Stimulated activated CD4-positive, alpha-beta T cell treated with anti-CD3 and anti-CD28 coated beads, Interleukin-2, amount 100 ng/mL, for 24 hours (primary cell): ENCODE data around the gene POLQ.
A peak's percentile ranks its signal among the peaks of the same experiment; 100 is the strongest.
"Not testable (repeated sequence)": the region's sequence is repeated elsewhere in the genome, so short reads cannot be mapped to it uniquely, and the experiment has no call there.

Source experiments
- DNase-seq, 2 donors: peaks; one replicate each; pipeline ENCODE4 v3.0.0-alpha.2; 2020

POLQ gene

DNA sequence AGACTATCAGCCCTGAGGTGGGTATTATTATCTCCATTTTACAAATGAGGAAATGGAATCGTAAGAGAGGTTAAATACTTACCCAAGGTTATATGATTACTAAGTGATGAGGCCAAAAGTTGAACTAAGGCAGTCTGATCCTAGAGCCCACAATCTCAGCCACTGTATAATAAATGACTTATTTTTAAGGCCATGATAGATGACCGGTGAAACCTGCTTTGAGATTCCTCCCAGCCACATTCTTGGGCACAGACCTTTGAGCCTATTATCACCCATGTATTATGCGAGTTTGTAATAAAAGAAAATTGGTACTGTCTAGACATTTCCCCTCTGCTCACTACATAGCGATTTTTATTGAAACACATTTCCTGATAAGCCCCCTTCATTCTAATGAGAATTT, 37.4 kb downstream of the POLQ start:
- DNase-seq, result no peak

DNA sequence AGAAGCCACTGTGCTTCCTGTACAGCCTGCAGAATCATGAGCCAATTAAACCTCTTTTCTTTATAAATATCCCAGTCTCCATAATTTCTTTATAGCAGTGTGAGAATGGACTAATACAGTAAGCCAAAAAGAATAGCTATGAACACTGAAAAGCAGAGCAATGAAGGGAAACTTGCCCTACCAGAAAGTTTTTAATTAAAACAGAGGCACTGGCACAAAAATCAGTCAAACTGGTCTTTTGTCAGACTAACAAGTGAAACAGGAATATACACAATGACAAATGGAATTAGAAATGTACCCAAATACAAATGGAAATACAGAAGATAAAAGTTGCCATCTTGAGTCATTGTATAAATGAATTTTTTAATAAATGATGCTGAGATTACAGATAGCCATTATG, 40.5 kb downstream of the POLQ start:
- no peak for DNase-seq

DNA sequence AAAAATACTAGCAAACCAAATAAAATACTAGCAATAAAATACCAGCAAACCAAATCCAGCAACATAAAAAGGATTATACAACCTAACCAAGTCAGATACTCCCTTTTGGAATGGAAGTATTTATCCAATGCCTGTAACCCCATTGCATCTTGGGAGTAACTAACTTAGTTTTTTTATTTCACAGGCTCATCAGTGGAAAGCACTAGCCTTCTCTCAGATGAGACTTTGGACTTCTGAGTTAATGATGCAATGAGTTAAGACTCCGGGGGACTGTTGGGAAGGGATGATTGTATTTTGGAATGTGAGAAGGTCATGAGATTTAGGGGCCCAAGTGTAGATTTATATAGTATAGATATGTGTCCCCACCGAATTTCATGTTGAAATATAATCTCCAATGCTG, 41.2 kb downstream of the POLQ start:
- no peak for DNase-seq

GRCh38 chr3:121496786-121497185, 49.0 kb downstream of the POLQ start:
- DNase-seq, result no peak

- DNase-seq, result no peak
These were observed 52.4 kb downstream of the POLQ start for GRCh38 chr3:121493431-121493830.

GRCh38 chr3:121491683-121492320, 54.0 kb downstream of the POLQ start:
- no peak for DNase-seq

DNA sequence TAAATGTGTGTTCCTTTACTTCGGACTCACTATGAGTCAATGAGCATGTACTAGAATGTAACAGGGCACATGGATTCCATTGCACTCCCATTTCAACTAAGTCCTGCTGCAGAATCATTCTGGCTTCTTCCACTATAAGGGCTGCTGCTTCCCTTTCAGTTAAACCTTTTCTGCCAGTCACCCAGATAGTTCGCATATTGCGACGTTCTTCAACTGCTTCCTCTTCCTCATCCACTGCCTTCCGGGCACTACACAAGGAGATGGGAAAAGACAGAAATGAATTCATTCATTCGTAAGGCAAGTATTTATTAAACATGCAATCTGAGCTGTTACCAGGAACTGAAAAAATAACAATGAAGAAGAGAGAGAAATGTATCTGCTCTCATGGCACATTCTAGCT, 55.6 kb downstream of the POLQ start:
- DNase-seq, result no peak

- DNase-seq, result no peak
These were observed 57.2 kb downstream of the POLQ start for GRCh38 chr3:121488628-121489027.

- no peak for DNase-seq
These were observed 62.5 kb downstream of the POLQ start for GRCh38 chr3:121483290-121483689.

- DNase-seq, result no peak
These were observed 63.1 kb downstream of the POLQ start for GRCh38 chr3:121482660-121483059.

- no peak for DNase-seq
These were observed 64.5 kb downstream of the POLQ start for GRCh38 chr3:121481106-121481880.

- no peak for DNase-seq
These were observed 68.2 kb downstream of the POLQ start for GRCh38 chr3:121477589-121477988.

- DNase-seq, result no peak
These were observed 72.8 kb downstream of the POLQ start for GRCh38 chr3:121473001-121473400.

- no peak for DNase-seq
These were observed 78.7 kb downstream of the POLQ start for GRCh38 chr3:121467085-121467484.

- DNase-seq, result no peak
These were observed 82.0 kb downstream of the POLQ start for GRCh38 chr3:121463745-121464144.

DNA sequence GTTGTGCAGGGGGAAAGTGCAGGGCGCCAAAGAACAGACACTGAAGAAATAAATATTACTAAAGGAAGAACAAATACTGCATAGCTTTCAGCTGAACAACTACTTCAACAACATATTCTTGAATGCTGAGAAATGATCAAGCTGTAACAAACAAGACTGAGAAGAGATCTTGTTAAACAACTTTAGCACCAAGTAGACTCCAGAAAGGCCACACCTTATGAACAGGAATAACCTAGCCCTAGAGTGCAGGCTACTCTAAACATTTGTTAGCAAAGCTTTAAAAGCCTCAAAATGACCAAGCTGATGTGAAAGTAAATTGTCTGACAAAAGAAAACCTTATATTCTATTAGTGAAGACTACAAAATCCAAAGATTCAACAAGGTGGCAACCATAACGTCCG, 83.2 kb downstream of the POLQ start:
- no peak for DNase-seq

- DNase-seq, result not testable (repeated sequence)
These were observed 94.0 kb downstream of the POLQ start for GRCh38 chr3:121451752-121452151.

- DNase-seq, result no peak
These were observed 102.3 kb downstream of the POLQ start for GRCh38 chr3:121443456-121443855.

- DNase-seq, result no peak
These were observed 109.1 kb downstream of the POLQ start for GRCh38 chr3:121436641-121437040.

DNA sequence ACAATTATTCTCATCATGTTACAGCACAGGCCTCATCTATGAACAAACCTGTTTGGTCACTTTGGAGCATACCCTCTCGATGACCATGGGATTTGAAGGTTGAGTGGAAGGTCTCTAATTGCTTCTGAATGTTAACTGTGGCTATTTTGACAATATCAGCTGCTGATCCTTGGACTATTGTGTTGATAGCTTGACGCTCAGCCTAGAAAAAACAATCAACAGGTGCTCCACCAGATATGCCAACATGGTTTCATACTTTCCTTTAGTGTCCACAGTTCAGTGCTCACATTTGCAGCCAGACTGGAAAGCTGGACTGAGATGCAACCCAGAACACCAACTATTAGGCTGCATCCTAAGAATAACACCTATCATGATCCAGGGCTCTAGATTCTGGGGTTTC, 109.7 kb downstream of the POLQ start:
- DNase-seq, result no peak

DNA sequence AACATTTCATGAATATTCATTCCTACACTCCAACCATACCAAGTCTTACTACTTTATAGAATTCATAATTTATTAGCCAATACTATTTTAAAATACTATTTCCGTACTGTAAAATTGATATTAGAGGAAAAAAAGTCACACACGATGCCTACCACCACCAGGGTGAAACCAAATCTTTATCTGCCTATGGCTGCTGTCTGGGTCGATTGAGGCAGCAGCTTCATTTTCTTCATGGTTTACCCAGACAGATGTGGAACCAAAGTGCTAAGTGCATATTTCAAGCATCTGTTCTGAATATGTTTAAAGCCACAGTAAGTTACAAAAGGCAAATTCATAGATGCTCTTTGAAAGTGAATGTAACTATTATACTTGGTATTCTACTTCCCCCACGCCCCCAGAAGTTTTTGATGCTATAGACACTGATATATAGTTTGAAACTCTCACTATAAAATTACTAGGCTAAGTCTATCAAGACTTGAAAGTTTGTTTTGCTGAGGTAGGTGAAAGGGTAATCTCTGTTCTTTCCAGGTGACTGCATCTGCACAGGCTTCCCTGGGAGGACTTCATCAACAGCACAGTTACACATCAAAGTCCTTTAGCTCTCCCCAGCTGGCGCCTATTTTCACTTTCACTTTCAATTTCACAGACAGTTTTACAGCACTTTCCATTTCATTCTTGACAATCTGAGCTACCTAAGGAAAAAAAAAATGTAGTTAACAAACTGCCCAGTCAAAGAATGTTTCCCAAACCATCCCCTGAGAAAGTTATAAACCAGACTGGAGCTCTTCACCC, 113.9 kb downstream of the POLQ start:
- DNase-seq, result peak; percentile 14 to 36

- DNase-seq, result no peak
These were observed 115.0 kb downstream of the POLQ start for GRCh38 chr3:121430664-121431215.

DNA sequence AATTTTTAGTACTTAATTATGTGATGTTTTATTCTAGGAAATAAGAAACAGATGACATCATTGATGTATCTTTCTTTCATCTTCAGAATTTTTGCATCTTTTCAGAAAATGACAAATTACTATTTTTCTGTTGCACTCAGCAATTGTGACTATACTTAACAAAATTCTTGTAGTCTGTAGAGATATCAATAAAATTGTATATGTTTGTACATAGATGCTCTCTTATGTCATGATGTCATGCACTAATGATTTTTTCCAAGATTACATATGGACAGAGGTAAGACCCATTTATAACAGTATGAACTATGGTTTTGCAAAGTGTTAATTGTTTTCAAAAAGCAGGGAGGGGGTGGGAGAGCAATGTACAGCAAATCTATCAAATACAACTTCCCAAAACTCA, 121.2 kb downstream of the POLQ start:
- no peak for DNase-seq

DNA sequence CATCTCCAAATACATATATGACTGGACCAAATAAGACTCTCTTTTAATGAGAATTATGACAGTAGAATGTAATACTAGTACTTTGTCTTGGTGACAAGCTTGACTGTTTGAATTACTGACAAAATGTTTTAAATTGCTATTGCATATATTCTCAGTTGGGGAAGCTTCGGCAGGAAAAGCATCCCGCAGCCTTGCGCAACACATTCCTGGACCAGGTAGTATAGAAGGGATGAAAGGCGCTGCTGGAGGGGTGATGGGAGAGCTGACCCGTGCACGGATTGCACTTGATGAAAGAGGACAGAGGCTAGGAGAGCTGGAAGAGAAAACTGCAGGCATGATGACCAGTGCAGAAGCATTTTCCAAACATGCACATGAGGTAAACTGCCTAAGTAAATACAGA, 127.6 kb downstream of the POLQ start:
- no peak for DNase-seq
